ENCODE measurements around the gene SCUBE2. TPM values are rescaled to one million over a fixed set of nuclear protein-coding genes. Genes with fewer than 3 reads are reported as not detected.

Gene SCUBE2
- total RNA-seq, 4 donors from 2014 or later, result 0.88 to 66.8 (median 5.9) TPM

DNA sequence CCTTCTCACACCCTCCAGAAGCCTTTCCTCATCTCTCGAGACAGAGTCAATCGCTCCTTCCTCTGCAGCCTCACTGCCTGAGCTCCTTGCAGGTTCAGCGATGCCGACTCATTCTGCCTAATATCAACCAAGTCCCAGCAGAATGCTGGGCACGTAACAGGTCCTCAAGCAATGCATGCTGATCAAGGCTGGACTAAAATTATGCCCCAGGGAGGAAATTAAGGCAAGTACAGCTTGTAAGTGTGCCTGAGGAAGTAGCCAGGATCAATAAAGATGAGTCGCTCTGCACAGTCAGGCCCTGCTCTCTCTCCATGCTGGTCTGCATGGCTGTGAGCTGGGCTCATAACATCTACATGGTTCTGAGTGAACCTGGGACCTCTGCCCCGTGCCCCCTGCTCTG lies 62.0 kb downstream of the SCUBE2 start:
- no peaks in the 10 kb centered on the region for H3K4me1 ChIP-seq
- no peak overlapping the region for H3K27ac ChIP-seq
- no peaks in the 10 kb centered on the region for H3K27me3 ChIP-seq
- no peaks in the 10 kb centered on the region for H3K9me3 ChIP-seq
- H3K36me3 ChIP-seq, result no peaks in the 10 kb centered on the region
- intact Hi-C loops (cut with DNase I; ENCODE audit: low total_unique reads), result no loop called here
- TF ChIP-seq, protein P1, sequence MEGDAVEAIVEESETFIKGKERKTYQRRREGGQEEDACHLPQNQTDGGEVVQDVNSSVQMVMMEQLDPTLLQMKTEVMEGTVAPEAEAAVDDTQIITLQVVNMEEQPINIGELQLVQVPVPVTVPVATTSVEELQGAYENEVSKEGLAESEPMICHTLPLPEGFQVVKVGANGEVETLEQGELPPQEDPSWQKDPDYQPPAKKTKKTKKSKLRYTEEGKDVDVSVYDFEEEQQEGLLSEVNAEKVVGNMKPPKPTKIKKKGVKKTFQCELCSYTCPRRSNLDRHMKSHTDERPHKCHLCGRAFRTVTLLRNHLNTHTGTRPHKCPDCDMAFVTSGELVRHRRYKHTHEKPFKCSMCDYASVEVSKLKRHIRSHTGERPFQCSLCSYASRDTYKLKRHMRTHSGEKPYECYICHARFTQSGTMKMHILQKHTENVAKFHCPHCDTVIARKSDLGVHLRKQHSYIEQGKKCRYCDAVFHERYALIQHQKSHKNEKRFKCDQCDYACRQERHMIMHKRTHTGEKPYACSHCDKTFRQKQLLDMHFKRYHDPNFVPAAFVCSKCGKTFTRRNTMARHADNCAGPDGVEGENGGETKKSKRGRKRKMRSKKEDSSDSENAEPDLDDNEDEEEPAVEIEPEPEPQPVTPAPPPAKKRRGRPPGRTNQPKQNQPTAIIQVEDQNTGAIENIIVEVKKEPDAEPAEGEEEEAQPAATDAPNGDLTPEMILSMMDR (IDR thresholded peaks at IDR 0.05), result no peak
- TF ChIP-seq POLR2A (IDR thresholded peaks at IDR 0.05), result no peak
- no peak for DNase-seq
- H3K4me3 ChIP-seq, result no peak overlapping the region

DNA sequence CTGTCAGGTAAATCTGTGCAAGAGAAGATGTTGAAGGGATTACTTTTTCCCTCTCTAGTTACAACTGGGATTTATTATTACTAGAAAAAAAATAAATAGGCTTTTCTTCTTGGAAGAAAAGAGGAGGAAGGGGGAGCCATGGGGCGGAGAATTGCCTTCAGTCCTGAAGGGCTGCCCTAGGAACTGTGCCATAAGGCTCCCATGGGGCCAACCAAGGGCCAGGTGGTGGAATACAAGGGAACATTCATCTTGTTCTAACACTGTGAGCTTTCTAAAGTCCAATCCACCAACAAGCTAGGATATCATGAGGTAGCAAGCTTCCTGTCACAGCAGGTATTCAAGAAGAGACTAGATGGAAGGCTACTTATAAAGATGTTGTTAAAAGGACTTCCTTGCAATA lies 62.8 kb downstream of the SCUBE2 start:
- Histone ChIP-seq H3K27ac (no peak overlapping the region), H3K4me1 (no peaks in the 10 kb centered on the region), H3K9me3 (no peaks in the 10 kb centered on the region), H3K27me3 (no peaks in the 10 kb centered on the region), H3K4me3 (no peak overlapping the region), H3K36me3 (no peaks in the 10 kb centered on the region)
- TF ChIP-seq, protein P1 (IDR thresholded peaks at IDR 0.05), result no peak
- no peak for TF ChIP-seq POLR2A (IDR thresholded peaks at IDR 0.05)
- DNase-seq, result no peak
- intact Hi-C loops (cut with DNase I; ENCODE audit: low total_unique reads), result no loop called here

DNA sequence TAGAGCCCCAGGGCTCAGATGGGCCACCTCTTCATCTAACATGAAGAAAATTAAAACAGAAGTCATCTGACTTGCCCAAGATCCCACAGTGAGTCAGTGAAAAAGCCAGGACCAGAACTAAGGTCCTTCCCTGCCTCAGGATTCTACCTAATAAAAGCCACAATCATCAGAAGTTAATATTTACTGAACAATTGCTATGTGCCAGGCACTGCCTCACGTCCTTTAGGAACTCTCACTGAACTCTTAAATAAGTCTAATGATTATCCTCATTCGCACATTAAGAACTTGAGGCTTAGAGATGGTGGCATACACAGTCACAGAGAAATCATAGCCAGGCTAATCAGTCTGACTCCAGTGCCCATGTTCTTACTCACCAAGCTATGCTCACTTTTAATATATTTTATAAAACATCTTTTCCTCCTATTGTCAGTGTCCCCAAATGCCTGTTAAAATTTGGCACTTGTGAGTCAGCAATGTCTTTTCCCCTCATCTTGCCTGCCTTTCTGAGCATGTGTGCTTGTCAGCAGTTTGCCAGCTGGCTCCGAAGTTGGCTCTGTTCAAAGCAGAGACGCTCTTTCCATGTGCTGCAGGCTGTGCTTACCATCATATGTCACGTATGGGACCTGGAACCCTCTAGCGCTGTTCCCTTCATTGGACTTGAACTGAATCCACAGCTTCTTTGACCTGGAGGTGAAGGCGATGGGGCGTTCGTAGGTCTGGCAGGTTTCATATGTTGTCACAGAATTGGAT lies 66.1 kb downstream of the SCUBE2 start:
- TF ChIP-seq, protein P1 (IDR thresholded peaks at IDR 0.05), result no peak
- no peak for TF ChIP-seq POLR2A (IDR thresholded peaks at IDR 0.05)
- DNase-seq, result no peak
- H3K27ac ChIP-seq, result no peak overlapping the region
- H3K27me3 ChIP-seq, result no peaks in the 10 kb centered on the region
- no peaks in the 10 kb centered on the region for H3K9me3 ChIP-seq
- H3K4me3 ChIP-seq, result no peak overlapping the region
- no peaks in the 10 kb centered on the region for H3K4me1 ChIP-seq
- no peaks in the 10 kb centered on the region for H3K36me3 ChIP-seq
- intact Hi-C loops (cut with DNase I; ENCODE audit: low total_unique reads), result no loop called here

DNA sequence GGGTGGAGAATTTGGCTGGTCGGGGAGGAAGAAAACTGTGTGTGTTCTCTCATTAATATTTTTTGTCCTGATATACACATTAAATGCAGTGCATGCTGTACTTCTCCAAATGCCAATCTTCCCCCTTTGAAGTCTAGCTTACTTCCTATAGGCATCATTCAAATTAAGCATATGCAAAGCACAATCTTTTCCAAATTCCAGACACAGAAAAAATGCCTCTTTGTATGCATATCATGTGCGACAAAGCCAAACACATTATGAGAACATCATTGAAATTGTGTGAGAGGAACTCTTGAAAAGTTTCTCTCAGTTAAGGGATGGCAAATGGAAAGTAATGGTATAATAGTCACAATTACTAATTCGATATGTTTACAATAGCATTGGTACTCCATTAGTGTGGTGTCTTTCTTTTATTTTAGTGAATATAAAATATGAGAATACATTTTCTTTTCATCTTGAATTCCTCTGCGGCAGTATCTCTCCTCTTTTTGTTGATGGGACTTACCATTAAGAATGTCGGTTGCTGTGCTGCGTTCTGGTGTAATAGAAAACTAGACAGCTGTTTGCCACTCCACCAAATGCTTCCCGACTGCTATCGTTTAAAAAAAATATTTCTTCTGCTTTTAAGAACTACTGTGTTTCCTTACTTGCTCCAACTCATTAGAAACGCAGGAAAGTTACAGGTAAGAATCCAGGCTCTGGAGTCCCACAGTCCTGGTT lies 68.3 kb downstream of the SCUBE2 start:
- intact Hi-C loops (cut with DNase I; ENCODE audit: low total_unique reads), result no loop called here
- H3K36me3 ChIP-seq, result no peaks in the 10 kb centered on the region
- no peaks in the 10 kb centered on the region for H3K9me3 ChIP-seq
- H3K4me1 ChIP-seq, result no peaks in the 10 kb centered on the region
- no peak overlapping the region for H3K27ac ChIP-seq
- H3K4me3 ChIP-seq, result no peak overlapping the region
- no peak for DNase-seq
- TF ChIP-seq POLR2A (IDR thresholded peaks at IDR 0.05), result no peak
- TF ChIP-seq, protein P1 (IDR thresholded peaks at IDR 0.05), result no peak
- no peaks in the 10 kb centered on the region for H3K27me3 ChIP-seq

DNA sequence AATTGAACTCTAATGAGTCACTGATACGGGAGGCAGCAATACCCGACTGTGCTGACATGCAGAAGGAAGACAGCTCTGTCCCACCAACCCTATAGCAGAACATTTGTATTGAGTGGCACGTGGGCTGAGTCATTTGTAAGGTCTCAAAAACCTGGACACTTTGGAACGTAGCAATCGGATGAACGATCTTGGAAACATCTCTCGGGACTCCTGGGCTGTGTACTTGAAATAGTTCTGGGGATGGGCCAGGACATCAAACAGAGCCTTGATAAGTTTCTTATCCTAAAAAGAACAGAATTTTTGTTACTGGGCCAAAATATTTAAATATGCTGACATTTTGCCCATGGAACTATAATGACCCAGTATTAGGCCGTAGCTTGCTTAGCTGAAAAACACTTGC lies 70.5 kb downstream of the SCUBE2 start:
- Histone ChIP-seq H3K9me3 (no peaks in the 10 kb centered on the region), H3K27me3 (no peaks in the 10 kb centered on the region), H3K27ac (no peak overlapping the region), H3K4me1 (no peaks in the 10 kb centered on the region), H3K36me3 (no peaks in the 10 kb centered on the region), H3K4me3 (no peak overlapping the region)
- TF ChIP-seq, protein P1 (IDR thresholded peaks at IDR 0.05), result no peak
- TF ChIP-seq POLR2A (IDR thresholded peaks at IDR 0.05), result no peak
- no peak for DNase-seq
- intact Hi-C loops (cut with DNase I; ENCODE audit: low total_unique reads), result no loop called here
